ENCODE measurements around the gene CD151. TPM values are rescaled to one million over a fixed set of nuclear protein-coding genes. Genes with fewer than 3 reads are reported as not detected.
A peak's percentile ranks its signal among the peaks of the same experiment; 100 is the strongest.

CD151 gene
- total and polyA plus RNA-seq, 9 donors, result 133 to 178 (median 147) TPM

- peaks cover 39% of the 10 kb centered on the region for H3K36me3 ChIP-seq (ENCODE audit: control insufficient read depth, insufficient read depth, low read length)
- WGBS (ENCODE audit: insufficient coverage), result under 1% methylated on average over 85 of the region's 87 CpGs
- peak within 1 kb of the TSS; percentile 93 for H3K27ac ChIP-seq (ENCODE audit: low read length)
- H3K4me1 ChIP-seq (ENCODE audit: control insufficient read depth, insufficient read depth, low read length), result peaks cover 70% of the 10 kb centered on the region
- H3K4me3 ChIP-seq (ENCODE audit: low read length), result peak within 1 kb of the TSS; percentile 86
- H3K9me3 ChIP-seq (replicated peaks; ENCODE audit: control insufficient read depth, low read depth, low read length), result no peaks in the 10 kb centered on the region
- peak; percentile 95 for DNase-seq
- no peaks in the 10 kb centered on the region for H3K27me3 ChIP-seq (ENCODE audit: control insufficient read depth, insufficient read depth, low read length)
These were observed 9.7 kb downstream of the CD151 start, which contains the start of the genes POLR2L and TSPAN4 for GRCh38 chr11:842370-843002. POLR2L (minus strand) TSS chr11:842529; CDS start chr11:842508, 21 bp downstream. TSPAN4 (plus strand) TSS chr11:842852; CDS start chr11:850305, 7,453 bp downstream.

- WGBS (ENCODE audit: insufficient coverage), result under 1% methylated on average over 43 of the region's 53 CpGs
- Histone ChIP-seq H3K27ac (ENCODE audit: low read length) (peak overlapping the region; percentile 93), H3K9me3 (replicated peaks; ENCODE audit: control insufficient read depth, low read depth, low read length) (no peaks in the 10 kb centered on the region), H3K4me3 (ENCODE audit: low read length) (peak overlapping the region; percentile 86), H3K4me1 (ENCODE audit: control insufficient read depth, insufficient read depth, low read length) (peaks cover 65% of the 10 kb centered on the region), H3K27me3 (ENCODE audit: control insufficient read depth, insufficient read depth, low read length) (no peaks in the 10 kb centered on the region), H3K36me3 (ENCODE audit: control insufficient read depth, insufficient read depth, low read length) (peaks cover 32% of the 10 kb centered on the region)
- DNase-seq, result no peak
These were observed 10.5 kb downstream of the CD151 start for GRCh38 chr11:843086-843734.

- Histone ChIP-seq H3K9me3 (replicated peaks; ENCODE audit: control insufficient read depth, low read depth, low read length) (no peaks in the 10 kb centered on the region), H3K27ac (ENCODE audit: low read length) (peak overlapping the region; percentile 93), H3K27me3 (ENCODE audit: control insufficient read depth, insufficient read depth, low read length) (peaks cover 7% of the 10 kb centered on the region), H3K4me3 (ENCODE audit: low read length) (peak overlapping the region; percentile 86), H3K4me1 (ENCODE audit: control insufficient read depth, insufficient read depth, low read length) (peaks cover 66% of the 10 kb centered on the region), H3K36me3 (ENCODE audit: control insufficient read depth, insufficient read depth, low read length) (peaks cover 23% of the 10 kb centered on the region)
- WGBS (ENCODE audit: insufficient coverage), result under 1% methylated on average over 12 of the region's 25 CpGs
- DNase-seq, result peak; percentile 97
These were observed 11.3 kb downstream of the CD151 start for GRCh38 chr11:843818-844692.

- peaks cover 14% of the 10 kb centered on the region for H3K36me3 ChIP-seq (ENCODE audit: control insufficient read depth, insufficient read depth, low read length)
- 21% methylated on average over 16 of the region's 31 CpGs for WGBS (ENCODE audit: insufficient coverage)
- no peaks in the 10 kb centered on the region for H3K9me3 ChIP-seq (replicated peaks; ENCODE audit: control insufficient read depth, low read depth, low read length)
- DNase-seq, result peak; percentile 97
- H3K27ac ChIP-seq (ENCODE audit: low read length), result peak overlapping the region; percentile 93
- H3K27me3 ChIP-seq (ENCODE audit: control insufficient read depth, insufficient read depth, low read length), result peaks cover 10% of the 10 kb centered on the region
- H3K4me1 ChIP-seq (ENCODE audit: control insufficient read depth, insufficient read depth, low read length), result peaks cover 62% of the 10 kb centered on the region
- peak overlapping the region; percentile 86 for H3K4me3 ChIP-seq (ENCODE audit: low read length)
These were observed 12.2 kb downstream of the CD151 start for GRCh38 chr11:844693-845644.

DNA sequence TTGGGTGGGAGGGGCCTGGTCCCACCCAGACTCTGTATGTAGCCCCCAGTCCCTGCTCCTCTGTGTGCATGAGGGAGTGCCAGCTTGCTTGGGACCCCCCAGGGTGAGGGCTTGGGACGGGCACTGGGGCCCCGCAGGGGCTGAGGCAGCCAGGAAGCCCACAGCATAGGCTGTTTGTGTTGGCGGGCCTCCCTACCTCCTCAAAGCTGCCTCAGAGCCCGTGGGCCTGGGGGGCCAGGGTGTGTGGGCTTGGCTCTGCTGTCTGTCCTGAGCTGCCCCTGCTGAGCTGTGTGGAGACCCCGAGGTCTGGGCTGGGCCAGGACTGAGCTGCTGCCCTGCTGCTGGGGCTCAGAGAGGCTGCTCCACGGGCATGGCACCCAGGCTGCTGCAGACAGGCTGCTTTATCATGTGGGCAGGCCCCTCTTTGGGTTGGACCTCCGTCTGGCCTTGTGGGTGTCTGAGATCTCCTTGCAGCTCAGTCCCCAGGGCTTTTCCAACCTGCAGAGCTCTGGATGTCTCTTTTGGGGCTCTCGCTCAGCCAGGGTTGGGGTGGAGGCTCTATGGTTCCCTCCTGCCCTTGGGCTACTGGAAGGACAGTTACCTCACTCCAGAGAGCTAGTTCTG, 13.2 kb downstream of the CD151 start:
- Histone ChIP-seq H3K4me3 (ENCODE audit: low read length) (no peak overlapping the region), H3K4me1 (ENCODE audit: control insufficient read depth, insufficient read depth, low read length) (peaks cover 62% of the 10 kb centered on the region), H3K9me3 (replicated peaks; ENCODE audit: control insufficient read depth, low read depth, low read length) (no peaks in the 10 kb centered on the region), H3K27me3 (ENCODE audit: control insufficient read depth, insufficient read depth, low read length) (peaks cover 20% of the 10 kb centered on the region), H3K27ac (ENCODE audit: low read length) (peak overlapping the region; percentile 93), H3K36me3 (ENCODE audit: control insufficient read depth, insufficient read depth, low read length) (peaks cover 4% of the 10 kb centered on the region)
- DNase-seq, result no peak
- 53% methylated on average over 7 of the region's 8 CpGs for WGBS (ENCODE audit: insufficient coverage)

DNA sequence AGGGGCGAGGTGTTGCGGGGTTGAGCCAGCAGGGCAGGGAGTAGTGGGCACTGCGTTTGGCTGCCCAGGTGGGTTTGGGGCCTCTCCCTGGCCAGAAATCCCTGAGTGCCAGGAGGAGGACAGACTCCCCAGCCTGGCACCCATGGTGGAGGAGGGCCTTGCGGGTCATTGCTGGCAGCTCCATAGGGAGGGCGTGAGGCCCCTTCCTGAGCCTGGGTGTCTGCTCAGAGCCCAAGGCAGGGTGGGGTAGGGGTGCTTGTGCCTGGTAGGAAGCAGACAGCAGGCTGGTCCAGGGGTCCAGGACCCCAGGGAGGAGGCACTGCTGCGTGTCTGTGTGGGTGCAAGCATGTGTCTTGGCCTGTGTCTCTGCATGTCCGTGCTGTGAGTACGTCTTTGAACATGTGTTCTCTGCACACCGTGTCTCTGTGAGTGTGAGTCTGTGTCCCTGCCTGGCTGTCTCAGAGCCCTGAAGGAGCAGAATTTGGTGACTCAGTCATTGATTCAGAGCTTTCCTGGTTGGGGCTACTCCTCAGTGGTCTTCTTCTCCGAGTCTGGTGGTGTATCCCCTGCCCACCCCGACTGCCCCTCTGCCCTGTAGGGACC, 13.8 kb downstream of the CD151 start:
- H3K36me3 ChIP-seq (ENCODE audit: control insufficient read depth, insufficient read depth, low read length), result no peaks in the 10 kb centered on the region
- H3K27ac ChIP-seq (ENCODE audit: low read length), result no peak overlapping the region
- no peaks in the 10 kb centered on the region for H3K9me3 ChIP-seq (replicated peaks; ENCODE audit: control insufficient read depth, low read depth, low read length)
- WGBS (ENCODE audit: insufficient coverage), result 59% methylated on average over 11 of the region's 11 CpGs
- no peak overlapping the region for H3K4me3 ChIP-seq (ENCODE audit: low read length)
- H3K4me1 ChIP-seq (ENCODE audit: control insufficient read depth, insufficient read depth, low read length), result peaks cover 62% of the 10 kb centered on the region
- H3K27me3 ChIP-seq (ENCODE audit: control insufficient read depth, insufficient read depth, low read length), result peaks cover 21% of the 10 kb centered on the region
- DNase-seq, result no peak

DNA sequence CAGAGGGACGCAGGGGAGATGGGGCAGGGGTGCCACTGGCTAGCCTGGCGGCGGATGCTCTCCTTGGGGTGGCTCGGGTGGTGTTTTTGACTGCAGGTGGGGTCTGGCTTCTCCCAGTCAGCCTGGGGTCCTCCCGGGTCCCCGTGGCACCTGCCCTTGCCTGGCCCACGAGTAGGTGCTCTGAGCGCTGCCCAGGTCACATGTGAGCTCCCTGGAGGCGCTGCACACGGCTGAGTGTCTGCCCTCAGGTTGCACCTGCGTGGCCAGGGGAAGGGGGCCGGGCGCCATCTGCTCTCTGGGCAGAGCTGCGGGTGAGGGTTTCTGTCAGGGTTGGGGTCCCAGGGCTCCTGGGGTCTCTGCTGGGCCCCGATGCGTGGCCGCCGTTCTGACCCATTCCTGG, 15.1 kb downstream of the CD151 start:
- Histone ChIP-seq H3K36me3 (ENCODE audit: control insufficient read depth, insufficient read depth, low read length) (no peaks in the 10 kb centered on the region), H3K9me3 (replicated peaks; ENCODE audit: control insufficient read depth, low read depth, low read length) (no peaks in the 10 kb centered on the region), H3K4me1 (ENCODE audit: control insufficient read depth, insufficient read depth, low read length) (peaks cover 61% of the 10 kb centered on the region), H3K27ac (ENCODE audit: low read length) (no peak overlapping the region), H3K27me3 (ENCODE audit: control insufficient read depth, insufficient read depth, low read length) (peaks cover 21% of the 10 kb centered on the region), H3K4me3 (ENCODE audit: low read length) (no peak overlapping the region)
- WGBS (ENCODE audit: insufficient coverage), result 78% methylated on average over 13 of the region's 18 CpGs
- no peak for DNase-seq

- Histone ChIP-seq H3K4me3 (ENCODE audit: low read length) (no peak overlapping the region), H3K9me3 (replicated peaks; ENCODE audit: control insufficient read depth, low read depth, low read length) (no peaks in the 10 kb centered on the region), H3K36me3 (ENCODE audit: control insufficient read depth, insufficient read depth, low read length) (no peaks in the 10 kb centered on the region), H3K27ac (ENCODE audit: low read length) (no peak overlapping the region), H3K4me1 (ENCODE audit: control insufficient read depth, insufficient read depth, low read length) (peaks cover 61% of the 10 kb centered on the region), H3K27me3 (ENCODE audit: control insufficient read depth, insufficient read depth, low read length) (peaks cover 21% of the 10 kb centered on the region)
- no peak for DNase-seq
- 33% methylated on average over 10 of the region's 14 CpGs for WGBS (ENCODE audit: insufficient coverage)
These were observed 15.7 kb downstream of the CD151 start for GRCh38 chr11:848380-848931.
